GM12873 (cell line): Measurements from ENCODE around the gene CPB2.

ENCODE experiments used
- TF ChIP-seq, protein P1 (sequence below): IDR thresholded peaks from 2 replicates; pipeline ENCODE4 v1.5.1; 2012; ENCODE audit warnings: low read depth, mild to moderate bottlenecking, moderate library complexity, low read length, control low read depth; ENCODE audit not compliant: insufficient read depth; ENCODE audit errors: missing control alignments

The CPB2 gene

GRCh38 chr13:46134961-46135522, 30.2 kb upstream of the CPB2 start:
- TF ChIP-seq, protein P1, sequence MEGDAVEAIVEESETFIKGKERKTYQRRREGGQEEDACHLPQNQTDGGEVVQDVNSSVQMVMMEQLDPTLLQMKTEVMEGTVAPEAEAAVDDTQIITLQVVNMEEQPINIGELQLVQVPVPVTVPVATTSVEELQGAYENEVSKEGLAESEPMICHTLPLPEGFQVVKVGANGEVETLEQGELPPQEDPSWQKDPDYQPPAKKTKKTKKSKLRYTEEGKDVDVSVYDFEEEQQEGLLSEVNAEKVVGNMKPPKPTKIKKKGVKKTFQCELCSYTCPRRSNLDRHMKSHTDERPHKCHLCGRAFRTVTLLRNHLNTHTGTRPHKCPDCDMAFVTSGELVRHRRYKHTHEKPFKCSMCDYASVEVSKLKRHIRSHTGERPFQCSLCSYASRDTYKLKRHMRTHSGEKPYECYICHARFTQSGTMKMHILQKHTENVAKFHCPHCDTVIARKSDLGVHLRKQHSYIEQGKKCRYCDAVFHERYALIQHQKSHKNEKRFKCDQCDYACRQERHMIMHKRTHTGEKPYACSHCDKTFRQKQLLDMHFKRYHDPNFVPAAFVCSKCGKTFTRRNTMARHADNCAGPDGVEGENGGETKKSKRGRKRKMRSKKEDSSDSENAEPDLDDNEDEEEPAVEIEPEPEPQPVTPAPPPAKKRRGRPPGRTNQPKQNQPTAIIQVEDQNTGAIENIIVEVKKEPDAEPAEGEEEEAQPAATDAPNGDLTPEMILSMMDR = no peak

DNA sequence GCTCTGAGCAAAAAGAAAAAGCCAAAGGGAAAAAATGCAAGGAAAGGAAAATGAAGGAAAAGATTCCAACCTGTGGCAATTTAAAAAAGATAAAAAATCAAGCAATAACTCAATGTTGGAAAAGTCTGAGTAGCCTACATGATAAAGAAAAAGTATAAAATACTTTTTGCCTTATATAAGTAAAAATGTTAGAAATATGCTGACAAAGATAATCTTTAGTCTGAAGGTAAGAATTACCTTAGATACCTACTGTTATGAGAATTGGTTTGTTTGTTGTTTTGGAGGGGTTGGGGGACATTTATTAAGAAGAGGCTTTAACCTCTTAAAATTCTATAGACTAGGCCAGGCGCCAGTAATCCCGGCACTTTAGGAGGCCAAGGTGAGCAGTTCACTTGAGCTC, 29.7 kb upstream of the CPB2 start:
- TF ChIP-seq, protein P1 = no peak

GRCh38 chr13:46132109-46132508, 27.3 kb upstream of the CPB2 start:
- TF ChIP-seq, protein P1 = no peak

DNA sequence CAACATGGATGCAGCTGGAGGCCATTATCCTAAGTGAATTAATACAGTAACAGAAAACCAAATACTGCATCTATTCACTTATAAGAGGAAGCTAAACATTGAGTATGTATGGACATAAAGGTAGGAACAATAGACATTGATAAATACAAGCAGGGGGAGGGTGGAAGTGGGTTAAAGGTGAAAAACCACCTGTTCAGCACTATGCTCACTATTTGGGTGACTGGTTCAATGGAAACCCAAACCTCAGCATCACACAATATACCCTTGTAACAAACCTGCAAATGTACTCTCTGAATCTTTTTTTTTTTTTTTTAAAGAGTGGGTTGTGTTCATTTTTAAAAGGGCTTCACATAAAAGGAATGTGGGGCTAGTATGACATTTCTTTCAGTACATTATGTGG, 26.9 kb upstream of the CPB2 start:
- TF ChIP-seq, protein P1 = no peak

DNA sequence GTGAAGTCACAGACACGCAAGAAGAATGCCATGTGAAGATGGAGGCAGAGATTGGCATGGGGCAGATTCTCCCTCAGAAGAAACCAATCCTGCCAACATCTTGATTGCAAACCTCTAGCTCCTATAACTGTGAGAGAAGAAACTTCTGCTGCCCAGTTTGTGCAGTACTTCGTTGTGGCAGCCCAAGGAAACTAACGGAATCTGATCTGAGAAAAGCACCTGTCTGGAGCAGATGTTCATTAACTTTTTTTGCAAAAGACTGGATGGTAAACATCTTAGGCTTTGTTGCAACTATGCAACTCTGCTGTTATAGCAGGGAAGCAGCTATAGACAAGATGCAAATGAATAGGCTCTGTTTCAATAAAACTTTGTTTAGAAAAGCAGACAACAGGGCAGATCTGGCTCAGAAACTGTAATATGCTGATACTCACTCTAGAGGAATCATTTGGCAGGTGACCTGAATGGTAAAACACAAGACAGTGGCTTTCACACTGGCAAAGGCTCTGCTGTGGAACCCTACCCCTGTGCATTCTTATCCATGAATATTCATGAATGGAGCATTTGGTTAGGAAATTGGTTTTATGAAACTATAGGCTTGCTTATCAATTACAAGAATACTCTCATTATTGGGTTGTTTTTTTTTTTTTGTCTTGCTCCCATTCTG, 25.3 kb upstream of the CPB2 start:
- TF ChIP-seq, protein P1 = no peak

GRCh38 chr13:46129124-46129523, 24.3 kb upstream of the CPB2 start:
- TF ChIP-seq, protein P1 = no peak

- TF ChIP-seq, protein P1 = no peak
Measured at GRCh38 chr13:46127358-46128023, 22.7 kb upstream of the CPB2 start.
